Neural crest cell (in vitro differentiated cells): Measurements from ENCODE around the gene CCDC148. TPM values are rescaled to one million over a fixed set of nuclear protein-coding genes. Genes with fewer than 3 reads are reported as not detected.

Experiments used
- DNase-seq: peaks from one replicate; pipeline ENCODE4 v3.0.0; 2021; ENCODE audit warnings: low read depth, mixed read lengths, low spot score
- H3K27ac Mint-ChIP-seq: one replicate; pipeline ENCODE4 v1.8.0; 2021; ENCODE audit warnings: mild to moderate bottlenecking, mixed read lengths; ENCODE audit not compliant: unreplicated experiment
- H3K27me3 Mint-ChIP-seq: 2 replicates; pipeline ENCODE4 v1.8.0; 2021; ENCODE audit warnings: low read depth, mild to moderate bottlenecking, mixed read lengths
- H3K36me3 Mint-ChIP-seq: 2 replicates; pipeline ENCODE4 v1.8.0; 2021; ENCODE audit warnings: low read depth, mild to moderate bottlenecking, mixed read lengths
- H3K4me1 Mint-ChIP-seq: 2 replicates; pipeline ENCODE4 v1.8.0; 2021; ENCODE audit warnings: mixed read lengths
- H3K4me3 Mint-ChIP-seq: one replicate; pipeline ENCODE4 v1.8.0; 2021; ENCODE audit warnings: mild to moderate bottlenecking, mixed read lengths
- H3K9me3 Mint-ChIP-seq: 2 replicates; pipeline ENCODE4 v1.8.0; 2021; ENCODE audit warnings: mixed read lengths
- CTCF ChIP-seq: fragments of 200-600 bp; sonication (generic); conservative IDR thresholded peaks from 2 replicates; pipeline ENCODE4 v1.5.0; 2021; ENCODE audit warnings: antibody characterized with exemption, mild to moderate bottlenecking
- total RNA-seq: library from RNA; stranded (reverse); gene quantifications from 2 replicates; pipeline ENCODE4 v1.2.1, GENCODE V29; 2021

Gene CCDC148
- total RNA-seq, 1 donor from 2014 or later: 1.8 TPM

- H3K36me3 Mint-ChIP-seq: no peaks in the 10 kb centered on the region
- no peak for DNase-seq
- no peak for TF ChIP-seq CTCF
- H3K27ac Mint-ChIP-seq: no peak overlapping the region
- peaks cover 43% of the 10 kb centered on the region for H3K4me1 Mint-ChIP-seq
- no peaks in the 10 kb centered on the region for H3K9me3 Mint-ChIP-seq
- no peaks in the 10 kb centered on the region for H3K27me3 Mint-ChIP-seq
- no peak overlapping the region for H3K4me3 Mint-ChIP-seq
Measured at GRCh38 chr2:158488442-158489216, 32.1 kb upstream of the CCDC148 start.

GRCh38 chr2:158487419-158487818 lies 30.9 kb upstream of the CCDC148 start:
- Mint-ChIP-seq H3K27ac (no peak overlapping the region), H3K9me3 (peaks cover 3% of the 10 kb centered on the region), H3K27me3 (no peaks in the 10 kb centered on the region), H3K4me1 (peaks cover 40% of the 10 kb centered on the region), H3K4me3 (no peak overlapping the region), H3K36me3 (no peaks in the 10 kb centered on the region)
- no peak for DNase-seq
- no peak for TF ChIP-seq CTCF

- Mint-ChIP-seq H3K36me3 (no peaks in the 10 kb centered on the region), H3K4me1 (peaks cover 39% of the 10 kb centered on the region), H3K4me3 (no peak overlapping the region), H3K9me3 (peaks cover 3% of the 10 kb centered on the region), H3K27ac (no peak overlapping the region), H3K27me3 (no peaks in the 10 kb centered on the region)
- no peak for TF ChIP-seq CTCF
- no peak for DNase-seq
Measured at GRCh38 chr2:158486970-158487325, 30.4 kb upstream of the CCDC148 start.

DNA sequence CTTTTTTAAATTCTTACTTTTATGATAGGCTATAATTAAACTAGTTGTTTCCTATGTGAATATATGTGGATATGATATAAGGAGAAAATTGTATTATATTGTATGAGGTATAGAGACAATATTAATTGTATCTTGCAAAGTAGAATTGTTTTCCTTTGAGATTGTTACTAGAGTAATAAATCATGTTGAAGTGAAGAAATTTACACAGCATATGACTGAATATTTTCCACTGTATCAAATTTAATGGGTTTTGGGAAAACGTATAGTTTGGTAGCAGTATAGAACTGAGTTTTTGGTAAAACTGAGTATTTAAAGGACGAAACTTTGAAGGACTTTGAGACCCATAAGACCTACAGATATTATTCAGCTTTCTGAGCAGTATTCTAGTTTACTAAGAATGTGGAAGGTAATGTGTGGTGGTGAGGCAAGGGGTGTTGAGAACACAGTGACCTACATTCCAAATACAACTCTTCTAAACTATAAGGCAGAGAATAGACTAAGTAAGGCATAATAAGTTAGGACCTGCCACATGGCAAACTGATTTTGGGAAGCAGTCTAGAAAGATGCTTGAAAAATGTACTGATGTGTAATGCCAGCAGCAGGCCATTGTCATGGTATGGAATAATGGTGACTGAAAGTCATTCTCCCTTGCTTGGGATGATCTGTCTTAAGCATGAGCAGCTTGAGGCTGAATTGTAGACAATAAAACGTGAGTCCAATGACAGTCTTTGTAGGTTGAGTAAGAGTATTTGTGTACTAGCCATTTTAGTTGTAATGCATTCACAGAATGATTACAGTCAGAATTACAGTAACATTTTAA lies 29.8 kb upstream of the CCDC148 start:
- no peaks in the 10 kb centered on the region for H3K36me3 Mint-ChIP-seq
- H3K4me1 Mint-ChIP-seq: peaks cover 39% of the 10 kb centered on the region
- H3K27me3 Mint-ChIP-seq: no peaks in the 10 kb centered on the region
- H3K9me3 Mint-ChIP-seq: peaks cover 3% of the 10 kb centered on the region
- no peak for DNase-seq
- TF ChIP-seq CTCF: no peak
- no peak overlapping the region for H3K27ac Mint-ChIP-seq
- H3K4me3 Mint-ChIP-seq: no peak overlapping the region

GRCh38 chr2:158484892-158485556 lies 28.5 kb upstream of the CCDC148 start:
- DNase-seq: no peak
- H3K27me3 Mint-ChIP-seq: no peaks in the 10 kb centered on the region
- H3K9me3 Mint-ChIP-seq: peaks cover 3% of the 10 kb centered on the region
- H3K27ac Mint-ChIP-seq: no peak overlapping the region
- peaks cover 29% of the 10 kb centered on the region for H3K4me1 Mint-ChIP-seq
- no peaks in the 10 kb centered on the region for H3K36me3 Mint-ChIP-seq
- no peak for TF ChIP-seq CTCF
- no peak overlapping the region for H3K4me3 Mint-ChIP-seq
